Heart left ventricle (tissue), 16 donors: ENCODE results near the gene LIN9. TPM values are rescaled to one million over a fixed set of nuclear protein-coding genes. Genes with fewer than 3 reads are reported as not detected.

Source experiments
- ATAC-seq, 4 donors: fragments of 200-7000 bp; cut with Tn5 transposase; one replicate each; pipeline ENCODE4 v1.9.1; 2020 to 2022; ENCODE audit warnings: moderate library complexity in 4 of 4, mild to moderate bottlenecking in 3 of 4, moderate number of reproducible peaks in 1 of 4
- DNase-seq, 5 donors: peaks; one replicate each; pipeline ENCODE4 v3.0.0-alpha.2; 2020
- H3K27ac ChIP-seq, 12 donors: fragments of 200-600 bp; sonication (generic) in 4 of 12; one replicate each; pipeline versions ENCODE4 v1.5.0 to v1.8.0; 2016 to 2022; ENCODE audit warnings: mild to moderate bottlenecking in 2 of 12
- H3K27me3 ChIP-seq, 9 donors: fragments of 200-600 bp; sonication (generic) in 2 of 9; one replicate each; pipeline versions ENCODE4 v1.5.1 to v1.8.0; 2016 to 2022; ENCODE audit warnings: mild to moderate bottlenecking in 3 of 9
- H3K36me3 ChIP-seq, 9 donors: fragments of 200-600 bp; sonication (generic) in 2 of 9; one replicate each; pipeline versions ENCODE4 v1.5.0 to v1.8.0; 2018 to 2022; ENCODE audit warnings: mild to moderate bottlenecking in 2 of 9
- H3K4me1 ChIP-seq, 12 donors: fragments of 200-600 bp; sonication (generic) in 4 of 12; one replicate each; pipeline versions ENCODE4 v1.5.0 to v1.8.0; 2016 to 2022; ENCODE audit warnings: mild to moderate bottlenecking in 3 of 12
- H3K4me3 ChIP-seq, 12 donors: fragments of 200-600 bp; sonication (generic) in 4 of 12; one replicate each; pipeline versions ENCODE4 v1.5.0 to v1.8.0; 2017 to 2022; ENCODE audit warnings: mild to moderate bottlenecking in 9 of 12, moderate library complexity in 4 of 12
- H3K9me3 ChIP-seq, 12 donors: fragments of 200-600 bp; sonication (generic) in 4 of 12; one replicate each; pipeline versions ENCODE4 v1.5.0 to v1.8.0; 2016 to 2022; ENCODE audit warnings: mild to moderate bottlenecking in 1 of 12
- CTCF ChIP-seq, 12 donors: fragments of 200-600 bp; sonication (generic) in 4 of 12; IDR thresholded peaks; one replicate each; pipeline versions ENCODE4 v1.5.0 to v1.8.0; 2018 to 2022; ENCODE audit warnings: antibody characterized with exemption in 12 of 12, mild to moderate bottlenecking in 5 of 12
- POLR2A ChIP-seq, 2 donors: fragments of 450-650 bp; IDR thresholded peaks; one replicate each; pipeline ENCODE4 v1.6.1; 2017; ENCODE audit warnings: antibody characterized with exemption in 2 of 2, mild to moderate bottlenecking in 2 of 2, moderate library complexity in 2 of 2
- WGBS, 4 donors: extraction: QIAGEN DNeasy Blood & Tissue Kit in 2 of 4; methylation state at CpG; one replicate each; pipeline versions ENCODE4 v1.1.5 to v1.1.7; 2013 to 2018; 5-methylcytosine and 5-hydroxymethylcytosine counted together
- intact Hi-C, 10 donors: fragments of 100-400 bp; cut with DNase I; formaldehyde crosslinking; loops; one replicate each; pipeline versions ENCODE4 v1.11.1 to v1.14.2; 2022
- polyA plus RNA-seq, 2 donors: library from polyadenylated mRNA; stranded (reverse); fragments of 200-250 nt; gene quantifications; one replicate each; pipeline ENCODE4 v1.2.3, GENCODE V29; 2013
- total RNA-seq, 9 donors: library from RNA; depleted of rRNA in 2 of 9; stranded (reverse); fragments of >200 nt in 2 of 9; fragmentation: NEBNext Ultra II Directional in 3 of 9; extraction: Animal tissue kit (Norgen Biotek cat#: 25700) in 3 of 9; gene quantifications; one replicate each; pipeline versions ENCODE4 v1.1.0 to v1.2.4, GENCODE V29; 2016 to 2023
- donor health status: ischemic (EF 13 %, LVEDD 7.1; RV severe dilation, severe dysfunction).
- donor health status: healthy with polysubstance abuse.
- donor health status: DM: no; HTN: yes; CAD: no.
- donor health status: DM: no; HTN: no; CAD: no.
- donor health status: ischemic (EF 25% LVEDD 6.9; RV normal size, moderate dysfunction).
- donor health status: ischemic (EF 25% LVEDD 5.7; RV mildly dilated, moderate dysfunction).
- donor health status: healthy.
- donor health status: DM: yes; HTN: yes; CAD: no.
- donor health status: ischemic (EF 35%, LVEDD 5.7; RV mildly dilated, moderate dysfunction).
- donor health status: nonischemic (EF 11% LVEDD 7.7; RV severe dilation, severe dysfunction).
- donor health status: DM: yes; HTN: yes; CAD: no.
- donor health status: PGD.
- donor health status: ischemic (EF 29% LVEDD 5.4; RV normal size, mild dysfunction).
- donor health status: nonischemic (EF 23%, LVEDD 6.1; RV moderate dilation, normal function).

The LIN9 gene
- total and polyA plus RNA-seq, 11 donors: 10.9 to 21.0 (median 17.7) TPM

- no peak for DNase-seq
- 44 to 65% (median 62%) methylated on average over 1 of the region's 1 CpG for WGBS, 4 donors
- ATAC-seq: no peak
- TF ChIP-seq CTCF (IDR thresholded peaks at IDR 0.05) (no peak), POLR2A (IDR thresholded peaks at IDR 0.05) (no peak)
- H3K27me3 ChIP-seq: no peaks in the 10 kb centered on the region
- intact Hi-C loops: no loop called here
- H3K4me3 ChIP-seq: no peak overlapping the region
- peaks cover 0 to 4% (median 0%) of the 10 kb centered on the region in 12 donors for H3K4me1 ChIP-seq
- peak overlapping the region in 2 of 12 donors; percentile 17 to 26 for H3K27ac ChIP-seq
- H3K9me3 ChIP-seq: peaks cover 0 to 3% (median 0%) of the 10 kb centered on the region in 12 donors
- H3K36me3 ChIP-seq: peaks cover 0 to 40% (median 16%) of the 10 kb centered on the region in 9 donors
Observed at GRCh38 chr1:226281058-226281457, 27.9 kb downstream of the LIN9 start.

GRCh38 chr1:226279498-226279897, 29.5 kb downstream of the LIN9 start:
- Histone ChIP-seq H3K9me3 (peaks cover 0 to 3% (median 0%) of the 10 kb centered on the region in 12 donors), H3K4me1 (peaks cover 0 to 4% (median 0%) of the 10 kb centered on the region in 12 donors), H3K27me3 (no peaks in the 10 kb centered on the region), H3K36me3 (peaks cover 0 to 24% (median 10%) of the 10 kb centered on the region in 9 donors), H3K27ac (no peak overlapping the region), H3K4me3 (no peak overlapping the region)
- DNase-seq (no peak), ATAC-seq (no peak)
- no peak for TF ChIP-seq POLR2A (IDR thresholded peaks at IDR 0.05)
- TF ChIP-seq CTCF (IDR thresholded peaks at IDR 0.05): no peak
- 94 to 95% (median 95%) methylated on average over 5 of the region's 5 CpGs for WGBS, 4 donors
- intact Hi-C loops: no loop called here

- WGBS, 4 donors: 70 to 82% (median 76%) methylated on average over 8 of the region's 8 CpGs
- peaks cover 0 to 9% (median 0%) of the 10 kb centered on the region in 12 donors for H3K4me1 ChIP-seq
- no peak overlapping the region for H3K4me3 ChIP-seq
- no peaks in the 10 kb centered on the region for H3K27me3 ChIP-seq
- H3K27ac ChIP-seq: no peak overlapping the region
- H3K36me3 ChIP-seq: peaks cover 0 to 18% (median 9%) of the 10 kb centered on the region in 9 donors
- TF ChIP-seq POLR2A (IDR thresholded peaks at IDR 0.05) (no peak), CTCF (IDR thresholded peaks at IDR 0.05) (no peak)
- intact Hi-C loops: no loop called here
- no peak for DNase-seq
- no peak for ATAC-seq
- H3K9me3 ChIP-seq: no peaks in the 10 kb centered on the region
Observed at GRCh38 chr1:226277897-226278296, 31.1 kb downstream of the LIN9 start.

- 92 to 100% (median 96%) methylated on average over 4 of the region's 4 CpGs for WGBS, 4 donors
- no peak overlapping the region for H3K27ac ChIP-seq
- intact Hi-C loops: no loop called here
- TF ChIP-seq POLR2A (IDR thresholded peaks at IDR 0.05): no peak
- no peak for TF ChIP-seq CTCF (IDR thresholded peaks at IDR 0.05)
- DNase-seq: no peak
- H3K9me3 ChIP-seq: no peaks in the 10 kb centered on the region
- no peak overlapping the region for H3K4me3 ChIP-seq
- H3K4me1 ChIP-seq: peaks cover 0 to 11% (median 0%) of the 10 kb centered on the region in 12 donors
- no peaks in the 10 kb centered on the region for H3K27me3 ChIP-seq
- no peak for ATAC-seq
- peaks cover 0 to 15% (median 9%) of the 10 kb centered on the region in 9 donors for H3K36me3 ChIP-seq
Observed at GRCh38 chr1:226276987-226277386, 32.0 kb downstream of the LIN9 start.
